H1 (cell line): Measurements from ENCODE around the gene GJD2.

ENCODE experiments used
- RBBP5 ChIP-seq: IDR thresholded peaks from 2 replicates; pipeline ENCODE4 v1.7.1; 2012; ENCODE audit warnings: low read depth, mild to moderate bottlenecking, inconsistent platforms, low read length, moderate library complexity, borderline replicate concordance
- TF ChIP-seq, protein P1 (sequence below): fragments of 300-600 bp; sonication (generic); IDR thresholded peaks from 2 replicates; pipeline ENCODE4 v1.7.1; 2012; ENCODE audit warnings: low read length, moderate library complexity, mild to moderate bottlenecking, inconsistent platforms; ENCODE audit not compliant: insufficient replicate concordance

DNA sequence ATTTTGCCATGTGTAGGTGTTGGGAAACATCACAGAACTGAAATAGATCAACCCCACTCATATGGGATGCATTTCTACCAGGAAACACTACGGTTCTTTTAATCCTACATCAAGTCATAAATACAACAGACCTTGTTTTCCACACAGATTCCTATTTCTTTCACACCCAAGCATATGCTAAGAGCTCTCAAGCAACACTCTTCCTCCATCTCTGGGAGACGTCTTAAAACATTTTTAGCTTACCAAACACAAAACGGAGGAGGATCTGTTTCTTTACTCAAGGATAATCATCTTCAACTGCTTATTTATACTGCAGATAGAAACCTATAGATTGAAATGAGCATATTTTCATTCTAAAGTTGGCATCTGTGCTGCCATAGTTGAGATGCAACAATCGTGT is 5.1 kb downstream of the GJD2 start:
- TF ChIP-seq, protein P1, sequence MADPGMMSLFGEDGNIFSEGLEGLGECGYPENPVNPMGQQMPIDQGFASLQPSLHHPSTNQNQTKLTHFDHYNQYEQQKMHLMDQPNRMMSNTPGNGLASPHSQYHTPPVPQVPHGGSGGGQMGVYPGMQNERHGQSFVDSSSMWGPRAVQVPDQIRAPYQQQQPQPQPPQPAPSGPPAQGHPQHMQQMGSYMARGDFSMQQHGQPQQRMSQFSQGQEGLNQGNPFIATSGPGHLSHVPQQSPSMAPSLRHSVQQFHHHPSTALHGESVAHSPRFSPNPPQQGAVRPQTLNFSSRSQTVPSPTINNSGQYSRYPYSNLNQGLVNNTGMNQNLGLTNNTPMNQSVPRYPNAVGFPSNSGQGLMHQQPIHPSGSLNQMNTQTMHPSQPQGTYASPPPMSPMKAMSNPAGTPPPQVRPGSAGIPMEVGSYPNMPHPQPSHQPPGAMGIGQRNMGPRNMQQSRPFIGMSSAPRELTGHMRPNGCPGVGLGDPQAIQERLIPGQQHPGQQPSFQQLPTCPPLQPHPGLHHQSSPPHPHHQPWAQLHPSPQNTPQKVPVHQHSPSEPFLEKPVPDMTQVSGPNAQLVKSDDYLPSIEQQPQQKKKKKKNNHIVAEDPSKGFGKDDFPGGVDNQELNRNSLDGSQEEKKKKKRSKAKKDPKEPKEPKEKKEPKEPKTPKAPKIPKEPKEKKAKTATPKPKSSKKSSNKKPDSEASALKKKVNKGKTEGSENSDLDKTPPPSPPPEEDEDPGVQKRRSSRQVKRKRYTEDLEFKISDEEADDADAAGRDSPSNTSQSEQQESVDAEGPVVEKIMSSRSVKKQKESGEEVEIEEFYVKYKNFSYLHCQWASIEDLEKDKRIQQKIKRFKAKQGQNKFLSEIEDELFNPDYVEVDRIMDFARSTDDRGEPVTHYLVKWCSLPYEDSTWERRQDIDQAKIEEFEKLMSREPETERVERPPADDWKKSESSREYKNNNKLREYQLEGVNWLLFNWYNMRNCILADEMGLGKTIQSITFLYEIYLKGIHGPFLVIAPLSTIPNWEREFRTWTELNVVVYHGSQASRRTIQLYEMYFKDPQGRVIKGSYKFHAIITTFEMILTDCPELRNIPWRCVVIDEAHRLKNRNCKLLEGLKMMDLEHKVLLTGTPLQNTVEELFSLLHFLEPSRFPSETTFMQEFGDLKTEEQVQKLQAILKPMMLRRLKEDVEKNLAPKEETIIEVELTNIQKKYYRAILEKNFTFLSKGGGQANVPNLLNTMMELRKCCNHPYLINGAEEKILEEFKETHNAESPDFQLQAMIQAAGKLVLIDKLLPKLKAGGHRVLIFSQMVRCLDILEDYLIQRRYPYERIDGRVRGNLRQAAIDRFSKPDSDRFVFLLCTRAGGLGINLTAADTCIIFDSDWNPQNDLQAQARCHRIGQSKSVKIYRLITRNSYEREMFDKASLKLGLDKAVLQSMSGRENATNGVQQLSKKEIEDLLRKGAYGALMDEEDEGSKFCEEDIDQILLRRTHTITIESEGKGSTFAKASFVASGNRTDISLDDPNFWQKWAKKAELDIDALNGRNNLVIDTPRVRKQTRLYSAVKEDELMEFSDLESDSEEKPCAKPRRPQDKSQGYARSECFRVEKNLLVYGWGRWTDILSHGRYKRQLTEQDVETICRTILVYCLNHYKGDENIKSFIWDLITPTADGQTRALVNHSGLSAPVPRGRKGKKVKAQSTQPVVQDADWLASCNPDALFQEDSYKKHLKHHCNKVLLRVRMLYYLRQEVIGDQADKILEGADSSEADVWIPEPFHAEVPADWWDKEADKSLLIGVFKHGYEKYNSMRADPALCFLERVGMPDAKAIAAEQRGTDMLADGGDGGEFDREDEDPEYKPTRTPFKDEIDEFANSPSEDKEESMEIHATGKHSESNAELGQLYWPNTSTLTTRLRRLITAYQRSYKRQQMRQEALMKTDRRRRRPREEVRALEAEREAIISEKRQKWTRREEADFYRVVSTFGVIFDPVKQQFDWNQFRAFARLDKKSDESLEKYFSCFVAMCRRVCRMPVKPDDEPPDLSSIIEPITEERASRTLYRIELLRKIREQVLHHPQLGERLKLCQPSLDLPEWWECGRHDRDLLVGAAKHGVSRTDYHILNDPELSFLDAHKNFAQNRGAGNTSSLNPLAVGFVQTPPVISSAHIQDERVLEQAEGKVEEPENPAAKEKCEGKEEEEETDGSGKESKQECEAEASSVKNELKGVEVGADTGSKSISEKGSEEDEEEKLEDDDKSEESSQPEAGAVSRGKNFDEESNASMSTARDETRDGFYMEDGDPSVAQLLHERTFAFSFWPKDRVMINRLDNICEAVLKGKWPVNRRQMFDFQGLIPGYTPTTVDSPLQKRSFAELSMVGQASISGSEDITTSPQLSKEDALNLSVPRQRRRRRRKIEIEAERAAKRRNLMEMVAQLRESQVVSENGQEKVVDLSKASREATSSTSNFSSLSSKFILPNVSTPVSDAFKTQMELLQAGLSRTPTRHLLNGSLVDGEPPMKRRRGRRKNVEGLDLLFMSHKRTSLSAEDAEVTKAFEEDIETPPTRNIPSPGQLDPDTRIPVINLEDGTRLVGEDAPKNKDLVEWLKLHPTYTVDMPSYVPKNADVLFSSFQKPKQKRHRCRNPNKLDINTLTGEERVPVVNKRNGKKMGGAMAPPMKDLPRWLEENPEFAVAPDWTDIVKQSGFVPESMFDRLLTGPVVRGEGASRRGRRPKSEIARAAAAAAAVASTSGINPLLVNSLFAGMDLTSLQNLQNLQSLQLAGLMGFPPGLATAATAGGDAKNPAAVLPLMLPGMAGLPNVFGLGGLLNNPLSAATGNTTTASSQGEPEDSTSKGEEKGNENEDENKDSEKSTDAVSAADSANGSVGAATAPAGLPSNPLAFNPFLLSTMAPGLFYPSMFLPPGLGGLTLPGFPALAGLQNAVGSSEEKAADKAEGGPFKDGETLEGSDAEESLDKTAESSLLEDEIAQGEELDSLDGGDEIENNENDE = no peak
- TF ChIP-seq RBBP5 = no peak
